ENCODE measurements around the gene ZNF773.

GRCh38 chr19:57466489-57466888 lies 33.2 kb upstream of the ZNF773 start:
- no peak for TF ChIP-seq POLR2A (IDR thresholded peaks at IDR 0.05)
- no peak for TF ChIP-seq CTCF (IDR thresholded peaks at IDR 0.05)
- no peak for TF ChIP-seq POLR2AphosphoS5 (IDR thresholded peaks at IDR 0.05)

Data from prostate gland (tissue), 2 donors.